ENCODE measurements around the gene CPLX3. TPM values are rescaled to one million over a fixed set of nuclear protein-coding genes. Genes with fewer than 3 reads are reported as not detected.

CPLX3 gene
- total RNA-seq, 2 experiments from 2014 or later: 0.18 TPM; not detected in 1

GRCh38 chr15:74842581-74843444 is 16.4 kb downstream of the CPLX3 start, which contains the start of gene ULK3:
Gene ULK3, minus strand, starts transcription at chr15:74843156. Its CDS starts 51 bp downstream, at chr15:74843105.
- no peaks in the 10 kb centered on the region for H3K27me3 Mint-ChIP-seq
- H3K27ac Mint-ChIP-seq: peak within 1 kb of the TSS; percentile 98
- POLR2A ChIA-PET: interaction anchor here (0.9 to 4.9 kb wide), 13 partner anchors 9 to 95 kb away, joined by 3 to 66 read pairs (median 4); partner anchors contain the start of genes COX5A, FAM219B and MPI

DNA sequence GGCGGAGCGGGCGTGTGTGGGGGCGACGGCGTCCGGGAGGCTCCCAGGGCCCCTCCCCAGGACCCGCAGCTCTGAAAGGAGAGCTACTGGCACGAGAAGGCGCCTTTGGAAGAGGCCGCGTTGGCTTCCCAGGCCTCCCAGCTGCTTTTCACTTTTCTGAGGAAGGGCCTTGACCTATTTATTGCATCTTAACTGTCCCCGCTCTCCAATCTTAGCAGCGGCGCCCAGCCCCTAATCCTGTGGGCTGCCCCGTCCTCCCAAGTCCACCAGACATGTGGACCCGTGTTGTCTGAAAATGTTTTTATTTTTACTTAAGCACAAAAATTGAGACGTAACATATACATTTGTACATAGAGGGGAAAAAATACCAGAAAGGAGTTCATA is 17.0 kb downstream of the CPLX3 start:
- H3K4me3 Mint-ChIP-seq: peak overlapping the region; percentile 81
- no peak for DNase-seq
- H3K27me3 Mint-ChIP-seq: no peaks in the 10 kb centered on the region
- peaks cover 59% of the 10 kb centered on the region for H3K36me3 Mint-ChIP-seq (ENCODE audit: low read depth)
- ChIA-PET CTCF (interaction anchor here (0.8 to 3.6 kb wide), 10 partner anchors 15 to 202 kb away, joined by 3 to 49 read pairs (median 6); no protein-coding TSS in a partner anchor), POLR2A (interaction anchor here (0.9 to 4.9 kb wide), 10 partner anchors 9 to 302 kb away, joined by 3 to 66 read pairs (median 6); partner anchors contain the start of genes ARID3B, COX5A, FAM219B and MPI)
- no peaks in the 10 kb centered on the region for H3K9me3 Mint-ChIP-seq
- H3K4me1 Mint-ChIP-seq: peaks cover 64% of the 10 kb centered on the region
- H3K27ac Mint-ChIP-seq: peak overlapping the region; percentile 98

More at GRCh38 chr15:74842581-74843444, 16.4 kb downstream of the CPLX3 start, which contains the start of gene ULK3:
- peak; percentile 95 for DNase-seq
- Mint-ChIP-seq H3K4me1 (peaks cover 63% of the 10 kb centered on the region), H3K9me3 (no peaks in the 10 kb centered on the region), H3K4me3 (peak within 1 kb of the TSS; percentile 91), H3K36me3 (ENCODE audit: low read depth) (peaks cover 55% of the 10 kb centered on the region)
- CTCF ChIA-PET: interaction anchor here (0.8 to 3.6 kb wide), 12 partner anchors 16 to 202 kb away, joined by 3 to 49 read pairs (median 4); no protein-coding TSS in a partner anchor

GRCh38 chr15:74843891-74844299 is 17.5 kb downstream of the CPLX3 start:
- peak; percentile 24 for DNase-seq
- H3K4me1 Mint-ChIP-seq: peaks cover 68% of the 10 kb centered on the region
- peak overlapping the region; percentile 98 for H3K27ac Mint-ChIP-seq
- H3K36me3 Mint-ChIP-seq (ENCODE audit: low read depth): peaks cover 61% of the 10 kb centered on the region
- no peaks in the 10 kb centered on the region for H3K27me3 Mint-ChIP-seq
- POLR2A ChIA-PET: interaction anchor here (0.9 to 4.9 kb wide), 11 partner anchors 8 to 303 kb away, joined by 4 to 66 read pairs (median 8); partner anchors contain the start of genes ARID3B, FAM219B and MPI
- H3K4me3 Mint-ChIP-seq: peak overlapping the region; percentile 81
- H3K9me3 Mint-ChIP-seq: no peaks in the 10 kb centered on the region
- CTCF ChIA-PET: interaction anchor here (0.8 to 3.6 kb wide), 14 partner anchors 12 to 203 kb away, joined by 3 to 49 read pairs (median 4); partner anchors contain the start of gene CSK

GRCh38 chr15:74844319-74845207 is 18.1 kb downstream of the CPLX3 start:
- peak overlapping the region; percentile 98 for H3K27ac Mint-ChIP-seq
- POLR2A ChIA-PET: interaction anchor here (0.8 to 4.9 kb wide), 18 partner anchors 20 to 304 kb away, joined by 3 to 66 read pairs (median 5); partner anchors contain the start of genes ARID3B, CSK, FAM219B and MPI
- H3K9me3 Mint-ChIP-seq: no peaks in the 10 kb centered on the region
- peak overlapping the region; percentile 55 for H3K4me3 Mint-ChIP-seq
- peaks cover 60% of the 10 kb centered on the region for H3K36me3 Mint-ChIP-seq (ENCODE audit: low read depth)
- DNase-seq: peak; percentile 34
- peaks cover 68% of the 10 kb centered on the region for H3K4me1 Mint-ChIP-seq
- H3K27me3 Mint-ChIP-seq: no peaks in the 10 kb centered on the region
- CTCF ChIA-PET: interaction anchor here (0.6 to 3.6 kb wide), 16 partner anchors 12 to 91 kb away, joined by 3 to 49 read pairs (median 4); partner anchors contain the start of gene CSK

GRCh38 chr15:74845208-74845568 is 18.8 kb downstream of the CPLX3 start:
- CTCF ChIA-PET: interaction anchor here (0.8 to 3.6 kb wide), 13 partner anchors 13 to 90 kb away, joined by 3 to 49 read pairs (median 4); partner anchors contain the start of gene CSK
- H3K4me1 Mint-ChIP-seq: peaks cover 68% of the 10 kb centered on the region
- H3K36me3 Mint-ChIP-seq (ENCODE audit: low read depth): peaks cover 62% of the 10 kb centered on the region
- H3K9me3 Mint-ChIP-seq: no peaks in the 10 kb centered on the region
- no peaks in the 10 kb centered on the region for H3K27me3 Mint-ChIP-seq
- H3K4me3 Mint-ChIP-seq: peak overlapping the region; percentile 55
- POLR2A ChIA-PET: interaction anchor here (0.8 to 4.9 kb wide), 18 partner anchors 20 to 304 kb away, joined by 3 to 66 read pairs (median 5); partner anchors contain the start of genes ARID3B, CSK, FAM219B and MPI
- H3K27ac Mint-ChIP-seq: peak overlapping the region; percentile 98
- peak; percentile 78 for DNase-seq

- peaks cover 61% of the 10 kb centered on the region for H3K36me3 Mint-ChIP-seq (ENCODE audit: low read depth)
- H3K9me3 Mint-ChIP-seq: no peaks in the 10 kb centered on the region
- peak; percentile 54 for DNase-seq
- H3K27me3 Mint-ChIP-seq: no peaks in the 10 kb centered on the region
- POLR2A ChIA-PET: interaction anchor here (1.0 to 4.9 kb wide), 8 partner anchors 23 to 305 kb away, joined by 3 to 66 read pairs (median 8); partner anchors contain the start of genes ARID3B, CSK and MPI
- H3K4me3 Mint-ChIP-seq: peak overlapping the region; percentile 55
- peak overlapping the region; percentile 98 for H3K27ac Mint-ChIP-seq
- CTCF ChIA-PET: interaction anchor here (0.7 to 3.6 kb wide), 6 partner anchors 51 to 64 kb away, joined by 3 to 49 read pairs (median 7); partner anchors contain the start of genes CSK and FAM219B
- H3K4me1 Mint-ChIP-seq: peaks cover 65% of the 10 kb centered on the region
These were observed 19.2 kb downstream of the CPLX3 start for GRCh38 chr15:74845581-74845980.

GRCh38 chr15:74847432-74847831 is 21.0 kb downstream of the CPLX3 start:
- Mint-ChIP-seq H3K4me1 (peaks cover 47% of the 10 kb centered on the region), H3K36me3 (ENCODE audit: low read depth) (peaks cover 63% of the 10 kb centered on the region), H3K27me3 (no peaks in the 10 kb centered on the region), H3K4me3 (no peak overlapping the region), H3K9me3 (no peaks in the 10 kb centered on the region), H3K27ac (peak overlapping the region; percentile 79)
- ChIA-PET POLR2A (interaction anchor here (0.7 to 2.9 kb wide), 5 partner anchors 11 to 54 kb away, joined by 3 to 16 read pairs (median 4); partner anchors contain the start of gene MPI), CTCF (interaction anchor here (0.6 to 2.2 kb wide), 3 partner anchors 49 to 59 kb away, joined by 3 to 11 read pairs (median 4); no protein-coding TSS in a partner anchor)
- DNase-seq: no peak

GRCh38 chr15:74850393-74850792 is 24.0 kb downstream of the CPLX3 start:
- H3K36me3 Mint-ChIP-seq (ENCODE audit: low read depth): peaks cover 57% of the 10 kb centered on the region
- CTCF ChIA-PET: no interaction called here

DNA sequence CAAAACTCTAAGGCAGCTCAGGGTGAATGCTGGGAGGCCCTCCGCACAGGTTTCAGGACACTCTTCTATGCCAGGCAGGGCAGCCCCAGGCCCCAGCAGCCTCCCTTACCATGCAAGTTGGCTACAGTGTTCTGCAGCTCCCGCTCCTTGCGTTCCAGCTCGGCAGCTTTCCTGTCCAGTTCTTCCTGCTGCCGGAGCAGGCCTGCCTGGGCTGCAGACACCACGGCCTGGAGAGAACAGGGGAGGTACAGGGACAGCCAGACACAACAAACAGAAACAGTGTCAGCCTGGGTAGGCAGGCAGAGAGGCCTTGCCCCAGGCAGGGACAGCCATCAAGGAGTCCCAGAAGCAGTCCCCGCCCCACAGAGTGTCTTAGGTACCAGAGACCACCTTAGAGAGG is 25.5 kb downstream of the CPLX3 start:
- H3K4me3 Mint-ChIP-seq: no peak overlapping the region
- H3K36me3 Mint-ChIP-seq (ENCODE audit: low read depth): peaks cover 52% of the 10 kb centered on the region
- peaks cover 20% of the 10 kb centered on the region for H3K4me1 Mint-ChIP-seq
- ChIA-PET POLR2A (interaction anchor here (1.3 to 1.4 kb wide), 2 partner anchors 9 to 54 kb away, joined by 3 to 4 read pairs; partner anchors contain the start of genes FAM219B and ULK3), CTCF (no interaction called here)
- H3K27me3 Mint-ChIP-seq: no peaks in the 10 kb centered on the region
- H3K27ac Mint-ChIP-seq: no peak overlapping the region
- DNase-seq: no peak
- H3K9me3 Mint-ChIP-seq: no peaks in the 10 kb centered on the region

More at GRCh38 chr15:74850393-74850792, 24.0 kb downstream of the CPLX3 start:
- Mint-ChIP-seq H3K4me1 (peaks cover 22% of the 10 kb centered on the region), H3K9me3 (no peaks in the 10 kb centered on the region), H3K4me3 (no peak overlapping the region), H3K27me3 (no peaks in the 10 kb centered on the region), H3K27ac (no peak overlapping the region)
- no peak for DNase-seq
- POLR2A ChIA-PET: interaction anchor here (1.3 to 2.5 kb wide), 2 partner anchors 20 to 56 kb away, joined by 3 to 7 read pairs; partner anchors contain the start of gene FAM219B

- DNase-seq: no peak
- Mint-ChIP-seq H3K36me3 (ENCODE audit: low read depth) (peaks cover 40% of the 10 kb centered on the region), H3K9me3 (no peaks in the 10 kb centered on the region), H3K27ac (no peak overlapping the region), H3K4me1 (peaks cover 34% of the 10 kb centered on the region), H3K4me3 (no peak overlapping the region), H3K27me3 (no peaks in the 10 kb centered on the region)
- ChIA-PET CTCF (interaction anchor here (5.8 kb wide), 1 partner anchor 47 kb away, joined by 37 read pairs; no protein-coding TSS in a partner anchor), POLR2A (interaction anchor here (1.1 to 6.9 kb wide), 3 partner anchors 10 to 35 kb away, joined by 3 to 52 read pairs (median 5); partner anchors contain the start of genes MPI and SCAMP2)
These were observed 28.1 kb downstream of the CPLX3 start for GRCh38 chr15:74854453-74855022.

DNA sequence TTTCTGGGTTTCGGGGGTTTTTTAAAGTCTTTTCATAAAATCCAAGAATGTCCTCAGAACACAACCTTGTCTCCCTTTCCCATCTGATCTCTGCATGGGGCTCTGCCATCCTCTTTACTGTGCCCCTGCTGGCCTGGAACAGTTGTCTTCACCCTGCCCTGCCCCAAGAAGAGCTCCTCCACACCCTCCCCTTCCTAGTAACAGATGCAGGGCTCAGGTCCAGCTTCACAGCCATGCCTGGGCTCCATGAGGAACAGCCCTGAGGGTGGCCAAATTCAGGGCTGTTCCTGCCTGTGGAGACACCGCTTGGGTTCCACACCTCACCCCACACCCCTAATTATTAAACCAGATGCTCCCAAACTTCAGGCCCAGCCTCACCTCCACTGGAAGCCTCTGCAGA is 29.4 kb downstream of the CPLX3 start:
- ChIA-PET CTCF (interaction anchor here (0.6 to 5.8 kb wide), 6 partner anchors 9 to 85 kb away, joined by 3 to 37 read pairs (median 3); no protein-coding TSS in a partner anchor), POLR2A (interaction anchor here (0.6 to 6.9 kb wide), 4 partner anchors 16 to 52 kb away, joined by 3 to 52 read pairs (median 4); partner anchors contain the start of genes MPI and SCAMP2)
- DNase-seq: no peak
- Mint-ChIP-seq H3K4me1 (peaks cover 38% of the 10 kb centered on the region), H3K4me3 (no peak overlapping the region), H3K9me3 (no peaks in the 10 kb centered on the region), H3K27me3 (no peaks in the 10 kb centered on the region), H3K27ac (peak overlapping the region; percentile 65), H3K36me3 (ENCODE audit: low read depth) (peaks cover 35% of the 10 kb centered on the region)

Data from activated CD4-positive, alpha-beta memory T cell treated with anti-CD3 and anti-CD28 coated beads, Interleukin-2, amount 10 ng/mL, durations not matched to agents 7 days and 5 days (primary cell).